ENCODE data around the gene FAM181B.

Gene FAM181B

DNA sequence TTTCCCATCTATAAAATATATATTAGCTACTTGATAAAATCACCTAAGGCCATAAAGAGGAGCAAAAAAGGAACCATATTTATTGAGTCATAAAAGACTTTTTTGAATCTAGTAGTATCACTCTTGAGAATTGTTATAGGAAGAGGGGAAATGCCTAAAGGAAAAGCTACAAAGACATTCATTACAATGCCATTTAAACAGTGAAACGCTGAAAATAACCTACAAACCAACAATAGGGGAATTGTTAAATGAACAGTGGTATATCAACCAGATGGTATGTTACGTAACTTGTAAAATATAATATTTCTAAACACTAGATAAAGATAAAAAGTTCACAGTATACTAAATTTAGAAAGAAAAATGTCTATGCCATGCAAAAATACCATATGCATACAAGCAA, 47.5 kb downstream of the FAM181B start:
- no peak for DNase-seq (ENCODE audit: low read depth in 2 of 3, low spot score in 1 of 3)

GRCh38 chr11:82683029-82683428, 50.6 kb downstream of the FAM181B start:
- DNase-seq (ENCODE audit: low read depth in 2 of 3, low spot score in 1 of 3), result no peak

DNA sequence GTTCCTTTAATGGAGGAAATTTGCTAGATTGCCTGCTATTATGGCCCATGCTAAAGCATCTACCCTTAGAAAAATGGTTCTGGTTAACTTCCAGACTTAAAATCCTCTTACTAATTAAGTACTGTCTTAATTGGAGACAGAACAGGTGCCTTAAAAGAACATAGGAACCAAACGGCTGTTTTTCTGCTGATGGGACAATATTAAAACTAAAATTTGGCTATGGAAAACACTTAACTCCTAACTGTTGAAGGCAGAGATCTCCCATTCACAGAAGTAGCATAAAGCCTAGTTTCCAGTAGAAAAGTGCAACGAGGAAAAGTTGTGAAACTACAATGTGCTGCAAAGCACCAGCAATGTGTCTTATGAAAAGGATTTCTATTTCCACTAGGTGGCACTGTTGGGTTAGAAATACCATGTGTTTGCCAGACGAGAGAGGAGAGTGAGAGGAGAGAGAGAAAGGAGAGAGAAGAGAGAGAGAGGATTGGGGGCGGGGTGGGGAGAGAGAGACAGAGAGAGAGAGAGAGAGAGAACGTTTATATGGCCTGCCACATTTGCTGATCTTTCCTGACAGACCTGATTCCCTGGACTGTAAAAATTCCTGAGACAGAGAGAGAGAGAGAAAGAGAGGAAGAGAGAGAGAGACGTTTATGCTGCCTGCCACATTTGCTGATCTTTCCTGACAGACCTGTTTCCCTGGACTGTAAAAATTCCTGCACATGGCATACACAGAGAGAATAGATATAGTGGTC, 51.5 kb downstream of the FAM181B start:
- DNase-seq (ENCODE audit: low read depth in 2 of 3, low spot score in 1 of 3), result peak in 1 of 3 donors; percentile 14

DNA sequence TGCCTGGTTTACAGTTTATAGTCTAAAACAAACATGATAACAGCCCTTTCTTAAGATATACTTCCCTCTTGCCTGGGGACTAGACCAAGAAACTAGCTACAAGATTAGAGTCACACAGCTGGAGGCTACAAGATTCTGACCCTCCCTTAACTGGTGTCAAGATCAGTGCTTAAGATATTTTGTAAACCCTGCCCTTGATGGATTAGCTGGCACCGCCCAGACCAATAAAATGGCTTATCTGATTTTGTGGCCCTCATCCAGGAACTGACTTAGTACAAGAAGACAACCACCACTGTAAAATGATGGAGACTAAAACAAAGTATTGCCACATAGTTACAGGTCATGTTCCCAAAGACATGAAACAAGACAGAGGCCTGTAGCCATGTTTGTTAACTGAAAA, 53.4 kb downstream of the FAM181B start:
- DNase-seq (ENCODE audit: low read depth in 2 of 3, low spot score in 1 of 3), result no peak

Measured in stimulated activated CD4-positive, alpha-beta T cell treated with anti-CD3 and anti-CD28 coated beads, Interleukin-12 subunit alpha, Interleukin-12 subunit beta, amount 100 ng/mL, for 48 hours (primary cell).